PFSK-1 (cell line): ENCODE data around the gene ATXN7L1.

Source experiments
- FOXP2 ChIP-seq: optimal IDR thresholded peaks from 2 replicates; pipeline ENCODE3; 2011; ENCODE audit warnings: borderline replicate concordance, control low read depth, inconsistent platforms; ENCODE audit not compliant: insufficient read depth; ENCODE audit errors: extremely low read length, extremely low read depth
- POLR2AphosphoS5 ChIP-seq: IDR thresholded peaks from 2 replicates; pipeline ENCODE4 v1.6.1; 2012; ENCODE audit warnings: low read depth, mild to moderate bottlenecking, control low read depth, low read length, moderate library complexity
- SIN3A ChIP-seq: IDR thresholded peaks from 2 replicates; pipeline ENCODE4 v1.6.1; 2012; ENCODE audit warnings: mild to moderate bottlenecking, low read length, moderate library complexity, borderline replicate concordance; ENCODE audit not compliant: insufficient read depth
- TAF1 ChIP-seq: IDR thresholded peaks from 2 replicates; pipeline ENCODE4 v1.6.1; 2012; ENCODE audit warnings: low read length, control low read depth, borderline replicate concordance; ENCODE audit not compliant: insufficient read depth
- TF ChIP-seq, protein P1 (sequence below), 2 experiments: IDR thresholded peaks; 2 replicates each; pipeline versions ENCODE4 v1.6.1 to v1.8.0; 2011 to 2012; ENCODE audit warnings: low read depth in 2 of 2, low read length in 2 of 2, control low read depth in 1 of 2, inconsistent platforms in 1 of 2, mild to moderate bottlenecking in 1 of 2, moderate library complexity in 1 of 2; ENCODE audit not compliant: insufficient read depth in 1 of 2

ATXN7L1 gene

DNA sequence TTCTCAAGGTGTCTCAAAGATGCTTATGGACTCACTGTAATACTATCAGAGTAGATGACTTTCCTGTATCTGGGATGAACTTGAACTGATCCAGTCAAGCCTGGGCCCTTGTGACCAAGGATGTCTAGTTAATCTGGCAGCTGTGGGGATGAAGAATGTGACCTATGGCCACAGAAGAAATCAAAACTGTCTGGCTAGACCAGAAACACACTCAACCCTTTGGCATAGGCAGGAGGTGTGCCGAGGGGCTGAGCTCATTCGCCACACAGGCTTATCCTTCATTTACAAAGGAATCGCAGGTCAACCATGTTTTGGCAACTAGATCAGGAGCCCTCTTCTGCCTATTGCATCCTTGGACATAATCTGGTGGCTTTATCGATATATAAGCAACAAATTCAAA is 110.6 kb downstream of the ATXN7L1 start:
- TF ChIP-seq, protein P1, sequence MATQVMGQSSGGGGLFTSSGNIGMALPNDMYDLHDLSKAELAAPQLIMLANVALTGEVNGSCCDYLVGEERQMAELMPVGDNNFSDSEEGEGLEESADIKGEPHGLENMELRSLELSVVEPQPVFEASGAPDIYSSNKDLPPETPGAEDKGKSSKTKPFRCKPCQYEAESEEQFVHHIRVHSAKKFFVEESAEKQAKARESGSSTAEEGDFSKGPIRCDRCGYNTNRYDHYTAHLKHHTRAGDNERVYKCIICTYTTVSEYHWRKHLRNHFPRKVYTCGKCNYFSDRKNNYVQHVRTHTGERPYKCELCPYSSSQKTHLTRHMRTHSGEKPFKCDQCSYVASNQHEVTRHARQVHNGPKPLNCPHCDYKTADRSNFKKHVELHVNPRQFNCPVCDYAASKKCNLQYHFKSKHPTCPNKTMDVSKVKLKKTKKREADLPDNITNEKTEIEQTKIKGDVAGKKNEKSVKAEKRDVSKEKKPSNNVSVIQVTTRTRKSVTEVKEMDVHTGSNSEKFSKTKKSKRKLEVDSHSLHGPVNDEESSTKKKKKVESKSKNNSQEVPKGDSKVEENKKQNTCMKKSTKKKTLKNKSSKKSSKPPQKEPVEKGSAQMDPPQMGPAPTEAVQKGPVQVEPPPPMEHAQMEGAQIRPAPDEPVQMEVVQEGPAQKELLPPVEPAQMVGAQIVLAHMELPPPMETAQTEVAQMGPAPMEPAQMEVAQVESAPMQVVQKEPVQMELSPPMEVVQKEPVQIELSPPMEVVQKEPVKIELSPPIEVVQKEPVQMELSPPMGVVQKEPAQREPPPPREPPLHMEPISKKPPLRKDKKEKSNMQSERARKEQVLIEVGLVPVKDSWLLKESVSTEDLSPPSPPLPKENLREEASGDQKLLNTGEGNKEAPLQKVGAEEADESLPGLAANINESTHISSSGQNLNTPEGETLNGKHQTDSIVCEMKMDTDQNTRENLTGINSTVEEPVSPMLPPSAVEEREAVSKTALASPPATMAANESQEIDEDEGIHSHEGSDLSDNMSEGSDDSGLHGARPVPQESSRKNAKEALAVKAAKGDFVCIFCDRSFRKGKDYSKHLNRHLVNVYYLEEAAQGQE (IDR thresholded peaks at IDR 0.05; ENCODE audit: insufficient read depth in 1 of 2, low read depth in 2 of 2, low read length in 2 of 2), result no peak
- TF ChIP-seq SIN3A (no peak), POLR2AphosphoS5 (no peak), TAF1 (no peak), FOXP2 (no peak)

DNA sequence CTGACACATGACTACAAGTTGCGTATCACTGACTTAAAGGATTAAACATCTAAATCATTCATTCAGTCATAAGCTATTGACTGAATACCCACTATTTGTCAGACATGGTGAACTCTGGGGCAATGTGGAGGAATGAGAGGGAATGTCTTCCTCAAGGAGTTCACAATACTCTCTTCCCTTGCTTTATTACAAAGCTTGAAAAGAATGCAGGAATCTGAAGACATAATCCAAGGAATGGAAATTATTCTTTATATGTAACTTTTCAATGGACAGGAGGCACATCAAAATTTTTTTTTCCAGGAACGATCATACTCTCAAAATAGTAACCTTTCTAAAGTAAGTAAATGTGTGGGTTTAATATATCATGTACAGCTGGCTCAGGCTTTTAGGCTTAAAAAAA is 111.9 kb downstream of the ATXN7L1 start:
- TF ChIP-seq POLR2AphosphoS5 (no peak), SIN3A (no peak), TAF1 (no peak), FOXP2 (no peak)
- TF ChIP-seq, protein P1 (IDR thresholded peaks at IDR 0.05; ENCODE audit: insufficient read depth in 1 of 2, low read depth in 2 of 2, low read length in 2 of 2), result no peak

DNA sequence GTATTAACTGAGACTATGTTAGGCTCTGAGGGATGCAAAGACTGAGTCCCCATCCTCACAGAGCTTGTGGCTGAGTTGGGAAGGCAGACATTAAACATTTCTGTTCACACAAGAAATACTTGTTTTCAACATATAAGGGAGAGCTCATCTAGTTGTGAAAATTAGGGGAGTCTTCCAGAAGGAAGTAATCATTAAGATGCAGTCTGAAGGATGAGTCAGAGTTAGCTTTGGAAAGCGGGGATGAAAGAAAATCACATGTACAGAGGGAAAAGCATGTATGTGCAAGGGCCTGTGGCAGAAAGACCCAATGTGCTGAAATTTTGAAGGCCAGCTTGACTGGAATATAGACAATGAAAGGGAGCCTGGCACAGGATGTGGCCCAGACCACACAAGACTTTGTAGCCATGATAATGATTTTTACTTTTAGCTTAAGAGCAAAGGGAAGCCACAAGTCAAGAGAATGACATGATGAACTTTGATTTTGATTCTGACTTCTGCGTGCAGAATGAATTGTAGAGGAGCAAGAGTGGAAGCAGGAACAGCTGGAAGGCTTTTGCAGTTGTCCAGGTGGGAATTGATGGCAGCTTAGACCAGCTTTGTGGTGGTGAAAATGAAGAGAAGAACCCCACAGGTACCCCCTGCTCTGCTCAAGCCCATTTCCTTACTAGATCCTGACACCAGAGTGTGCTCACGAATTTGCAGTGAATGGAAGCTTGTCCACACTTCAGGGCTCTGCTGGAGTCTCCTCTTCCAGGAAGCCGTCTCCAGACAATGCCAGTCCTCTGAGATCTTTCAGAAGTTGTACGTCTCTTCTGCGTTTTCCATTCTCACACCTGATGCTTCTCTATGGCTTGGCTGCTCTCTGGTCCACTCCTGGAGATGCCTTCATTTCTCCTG is 115.6 kb downstream of the ATXN7L1 start:
- TF ChIP-seq POLR2AphosphoS5, result no peak
- no peak for TF ChIP-seq FOXP2
- no peak for TF ChIP-seq TAF1
- TF ChIP-seq SIN3A, result no peak
- TF ChIP-seq, protein P1 (IDR thresholded peaks at IDR 0.05; ENCODE audit: insufficient read depth in 1 of 2, low read depth in 2 of 2, low read length in 2 of 2), result no peak

DNA sequence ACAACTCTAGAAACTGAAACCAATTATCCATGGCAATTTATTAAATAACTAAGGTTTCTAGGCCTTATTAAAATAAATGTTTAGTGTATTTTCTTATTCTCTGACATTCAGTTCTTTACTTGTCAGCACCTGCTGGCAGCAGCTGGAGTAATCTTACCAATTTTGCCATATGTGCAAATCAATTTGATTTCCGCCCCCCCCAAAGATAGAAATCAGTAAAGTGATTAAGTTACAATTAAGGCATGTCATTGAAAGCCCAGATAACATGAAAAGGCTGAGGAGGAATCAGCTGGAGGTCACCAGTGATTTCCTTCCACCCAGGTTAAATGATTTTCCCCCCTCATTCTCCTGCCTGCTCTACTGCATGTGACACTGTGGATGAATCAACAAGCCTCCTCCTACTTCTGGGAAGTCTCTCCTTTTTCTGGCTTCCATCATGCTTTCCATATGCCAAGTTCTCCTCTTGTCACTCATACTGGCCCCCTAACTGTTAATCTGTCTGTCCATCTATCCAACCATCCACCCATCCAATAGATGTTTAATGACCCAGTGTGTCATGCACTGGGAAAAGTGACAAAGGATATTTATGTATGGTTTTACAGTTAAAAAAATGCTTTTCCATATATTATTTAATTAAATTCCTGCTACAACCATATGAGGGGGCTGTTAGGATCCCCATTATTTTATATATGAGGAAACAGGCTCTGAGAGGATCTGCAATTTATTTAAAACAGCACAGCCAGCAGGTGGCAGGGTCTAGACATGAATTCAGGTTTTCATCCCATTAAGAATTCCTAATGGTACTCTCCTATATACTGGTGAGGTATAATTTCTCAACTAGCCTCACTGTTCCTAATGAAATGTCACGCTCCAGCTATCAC is 116.5 kb downstream of the ATXN7L1 start:
- TF ChIP-seq SIN3A (no peak), FOXP2 (no peak), TAF1 (no peak), POLR2AphosphoS5 (no peak)
- TF ChIP-seq, protein P1 (IDR thresholded peaks at IDR 0.05; ENCODE audit: insufficient read depth in 1 of 2, low read depth in 2 of 2, low read length in 2 of 2), result no peak
